GM18502 (cell line): ENCODE measurements around the gene EGFR.
A peak's percentile ranks its signal among the peaks of the same experiment; 100 is the strongest.

ENCODE experiments used
- ATAC-seq: cut with Tn5 transposase; IDR thresholded peaks from one replicate; pipeline ENCODE4 v1.9.1; 2021; ENCODE audit warnings: mild to moderate bottlenecking; ENCODE audit not compliant: unreplicated experiment, poor library complexity

EGFR gene

DNA sequence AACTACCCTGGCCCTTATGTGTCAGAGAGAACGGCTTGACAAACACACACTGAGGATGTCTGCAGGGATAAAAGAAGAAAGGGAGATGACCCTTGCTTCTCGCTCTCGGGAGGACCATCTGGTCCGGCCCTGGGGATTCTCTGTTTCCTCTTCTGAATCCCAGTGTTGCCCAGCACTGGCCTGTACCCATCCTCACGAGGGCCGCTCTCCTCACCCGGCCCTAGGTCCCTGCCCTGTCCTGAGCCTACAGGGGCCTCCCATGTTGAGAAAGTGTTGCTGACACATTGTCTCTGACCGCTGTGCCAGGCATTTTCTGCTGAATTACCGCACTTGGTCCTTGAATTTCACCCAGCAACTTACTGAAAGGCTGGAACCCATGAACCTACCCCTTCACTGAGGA, 174.4 kb downstream of the EGFR start:
- ATAC-seq, result no peak

GRCh38 chr7:55194522-55194921, 175.7 kb downstream of the EGFR start:
- no peak for ATAC-seq

- no peak for ATAC-seq
These were observed 180.0 kb downstream of the EGFR start for GRCh38 chr7:55198634-55199392.

DNA sequence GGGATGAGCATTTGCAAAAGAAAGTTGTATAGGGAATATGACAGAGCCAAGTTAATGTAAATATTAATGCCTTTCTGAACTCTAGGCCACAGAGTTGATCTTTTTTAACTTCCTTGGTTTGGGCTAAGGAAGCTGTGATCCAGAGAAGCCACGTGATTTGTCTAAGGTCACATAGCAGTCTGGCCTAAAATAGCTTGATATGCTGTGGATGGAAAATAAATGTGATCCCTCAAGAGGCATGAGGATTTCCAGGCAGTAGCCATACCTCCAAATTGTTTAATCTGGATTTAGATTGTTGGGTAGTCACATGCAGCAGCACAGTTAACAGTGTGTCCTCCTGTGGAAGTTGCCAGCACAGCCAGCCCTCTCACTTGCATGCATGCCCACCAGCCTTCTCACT, 180.6 kb downstream of the EGFR start:
- ATAC-seq, result no peak

- ATAC-seq, result no peak
These were observed 181.6 kb downstream of the EGFR start for GRCh38 chr7:55200441-55200840.

DNA sequence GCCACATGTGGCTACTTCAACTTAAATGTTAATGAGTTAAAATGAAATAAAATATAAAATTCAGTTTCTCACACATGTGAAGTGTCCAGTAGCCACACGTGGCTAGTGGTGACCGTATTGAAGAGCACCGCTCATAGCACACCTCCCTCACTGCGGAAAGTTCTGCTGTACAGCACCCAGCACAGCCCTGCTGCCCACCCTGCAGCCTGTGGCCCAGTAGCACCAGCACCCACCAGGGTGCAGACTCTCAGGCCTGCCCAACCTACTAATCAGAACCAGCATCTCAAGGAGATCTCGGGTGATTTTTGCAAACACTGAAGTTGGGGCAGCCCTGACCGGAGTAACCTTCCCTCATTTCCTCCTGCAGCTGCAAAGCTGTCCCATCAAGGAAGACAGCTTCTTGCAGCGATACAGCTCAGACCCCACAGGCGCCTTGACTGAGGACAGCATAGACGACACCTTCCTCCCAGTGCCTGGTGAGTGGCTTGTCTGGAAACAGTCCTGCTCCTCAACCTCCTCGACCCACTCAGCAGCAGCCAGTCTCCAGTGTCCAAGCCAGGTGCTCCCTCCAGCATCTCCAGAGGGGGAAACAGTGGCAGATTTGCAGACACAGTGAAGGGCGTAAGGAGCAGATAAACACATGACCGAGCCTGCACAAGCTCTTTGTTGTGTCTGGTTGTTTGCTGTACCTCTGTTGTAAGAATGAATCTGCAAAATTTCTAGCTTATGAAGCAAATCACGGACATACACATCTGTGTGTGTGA, 183.5 kb downstream of the EGFR start:
- ATAC-seq, result no peak

GRCh38 chr7:55203300-55203699, 184.5 kb downstream of the EGFR start:
- no peak for ATAC-seq

- no peak for ATAC-seq
These were observed 186.5 kb downstream of the EGFR start for GRCh38 chr7:55205124-55205955.

- ATAC-seq, result peak; percentile 74
These were observed 187.6 kb downstream of the EGFR start for GRCh38 chr7:55206235-55207029.

GRCh38 chr7:55207436-55208125, 188.8 kb downstream of the EGFR start:
- no peak for ATAC-seq

DNA sequence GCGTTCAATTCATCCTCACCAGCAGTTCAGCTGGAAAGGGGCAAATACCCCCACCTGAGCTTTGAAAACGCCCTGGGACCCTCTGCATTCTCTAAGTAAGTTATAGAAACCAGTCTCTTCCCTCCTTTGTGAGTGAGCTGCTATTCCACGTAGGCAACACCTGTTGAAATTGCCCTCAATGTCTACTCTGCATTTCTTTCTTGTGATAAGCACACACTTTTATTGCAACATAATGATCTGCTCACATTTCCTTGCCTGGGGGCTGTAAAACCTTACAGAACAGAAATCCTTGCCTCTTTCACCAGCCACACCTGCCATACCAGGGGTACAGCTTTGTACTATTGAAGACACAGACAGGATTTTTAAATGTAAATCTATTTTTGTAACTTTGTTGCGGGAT, 190.5 kb downstream of the EGFR start:
- ATAC-seq, result no peak

DNA sequence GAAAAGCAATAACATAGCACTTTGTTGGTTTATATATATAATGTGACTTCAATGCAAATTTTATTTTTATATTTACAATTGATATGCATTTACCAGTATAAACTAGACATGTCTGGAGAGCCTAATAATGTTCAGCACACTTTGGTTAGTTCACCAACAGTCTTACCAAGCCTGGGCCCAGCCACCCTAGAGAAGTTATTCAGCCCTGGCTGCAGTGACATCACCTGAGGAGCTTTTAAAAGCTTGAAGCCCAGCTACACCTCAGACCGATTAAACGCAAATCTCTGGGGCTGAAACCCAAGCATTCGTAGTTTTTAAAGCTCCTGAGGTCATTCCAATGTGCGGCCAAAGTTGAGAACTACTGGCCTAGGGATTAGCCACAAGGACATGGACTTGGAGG, 191.4 kb downstream of the EGFR start:
- ATAC-seq, result no peak

DNA sequence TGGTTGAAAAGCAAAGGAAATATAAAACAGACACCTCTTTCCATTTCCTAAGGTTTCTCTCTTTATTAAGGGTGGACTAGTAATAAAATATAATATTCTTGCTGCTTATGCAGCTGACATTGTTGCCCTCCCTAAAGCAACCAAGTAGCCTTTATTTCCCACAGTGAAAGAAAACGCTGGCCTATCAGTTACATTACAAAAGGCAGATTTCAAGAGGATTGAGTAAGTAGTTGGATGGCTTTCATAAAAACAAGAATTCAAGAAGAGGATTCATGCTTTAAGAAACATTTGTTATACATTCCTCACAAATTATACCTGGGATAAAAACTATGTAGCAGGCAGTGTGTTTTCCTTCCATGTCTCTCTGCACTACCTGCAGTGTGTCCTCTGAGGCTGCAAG, 191.9 kb downstream of the EGFR start:
- ATAC-seq, result no peak

GRCh38 chr7:55211726-55212125, 192.9 kb downstream of the EGFR start:
- no peak for ATAC-seq

DNA sequence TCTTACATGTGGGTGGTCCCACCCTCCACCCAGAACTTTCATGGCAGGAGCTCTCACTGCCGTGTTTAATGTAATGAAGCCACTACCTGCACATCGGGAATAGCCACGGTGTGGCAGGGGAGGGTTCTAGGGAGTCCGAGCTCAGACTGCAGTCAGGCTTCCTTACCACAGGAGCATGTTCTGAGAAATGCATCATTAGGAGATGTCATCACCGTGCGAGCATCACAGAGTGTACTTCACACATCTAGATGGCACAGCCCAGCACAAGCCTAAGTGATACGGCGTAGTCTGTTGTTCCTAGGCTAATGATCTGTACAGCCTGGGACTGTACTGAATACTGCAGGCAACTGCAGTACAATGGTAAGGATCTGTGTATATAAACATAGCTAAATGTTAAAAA, 193.4 kb downstream of the EGFR start:
- no peak for ATAC-seq

- ATAC-seq, result no peak
These were observed 194.0 kb downstream of the EGFR start for GRCh38 chr7:55212838-55213237.

- no peak for ATAC-seq
These were observed 195.9 kb downstream of the EGFR start for GRCh38 chr7:55214707-55215106.

DNA sequence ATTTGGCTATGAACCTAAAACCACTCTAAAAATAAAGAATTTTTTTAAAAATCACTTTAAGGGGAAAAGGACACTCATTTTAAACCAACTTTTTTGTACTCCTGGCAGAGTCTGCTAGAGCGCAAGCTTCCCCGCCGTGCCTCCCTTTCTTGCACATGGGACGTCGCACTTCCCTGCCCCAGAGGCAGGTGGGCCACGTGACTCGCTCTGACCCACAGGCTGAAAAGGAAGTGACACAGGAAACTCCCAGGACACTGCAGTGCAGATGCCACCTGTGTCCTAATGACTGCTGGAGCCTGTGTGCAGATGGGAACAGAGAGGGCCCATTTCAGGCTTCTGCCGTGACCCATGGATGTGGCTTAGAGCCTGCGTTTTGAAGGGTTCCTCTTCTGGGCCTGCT, 204.2 kb downstream of the EGFR start:
- ATAC-seq, result no peak

GRCh38 chr7:55224111-55224510, 205.3 kb downstream of the EGFR start:
- ATAC-seq, result no peak

DNA sequence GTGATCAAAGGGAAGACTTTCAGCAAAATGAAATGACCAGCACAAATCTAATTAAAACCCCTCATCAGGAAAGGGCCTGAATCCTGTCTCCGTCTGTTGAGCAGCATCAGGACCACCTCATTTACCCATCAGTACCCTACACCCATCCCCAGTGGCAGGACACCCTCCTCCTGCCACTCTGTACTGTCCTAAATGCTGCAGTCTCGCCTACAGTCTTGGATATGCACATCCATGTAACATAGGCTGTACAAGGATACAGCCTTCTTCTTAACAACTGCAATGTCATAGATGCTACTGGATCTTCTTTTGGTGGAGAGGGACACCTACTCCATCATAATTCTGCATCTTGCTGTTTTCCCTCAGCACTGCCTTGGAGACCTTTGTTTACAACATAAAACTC, 206.0 kb downstream of the EGFR start:
- no peak for ATAC-seq
